Measurements from ENCODE around the gene MARCHF11. TPM values are rescaled to one million over a fixed set of nuclear protein-coding genes. Genes with fewer than 3 reads are reported as not detected.

Gene MARCHF11
- total and polyA plus RNA-seq, 2 of the 8 experiments (the other 6 are each of a cell fraction or from before 2014, with no cell fraction given): 0.27 to 0.82 TPM

GRCh38 chr5:16147179-16147900 lies 32.3 kb downstream of the MARCHF11 start (continued):
- TF ChIP-seq USF2 (IDR thresholded peaks at IDR 0.05; ENCODE audit: low read length): no peak
- TF ChIP-seq EGR1 (IDR thresholded peaks at IDR 0.05; ENCODE audit: borderline replicate concordance, low read depth, low read length): no peak
- TF ChIP-seq RBBP5 (IDR thresholded peaks at IDR 0.05; ENCODE audit: borderline replicate concordance, low read depth, low read length): no peak
- TF ChIP-seq RXRA (IDR thresholded peaks at IDR 0.05; ENCODE audit: insufficient read depth, low read depth, low read length): no peak

Data from H1 (cell line).